Measurements from ENCODE around the gene DNAJB4. TPM values are rescaled to one million over a fixed set of nuclear protein-coding genes. Genes with fewer than 3 reads are reported as not detected.

DNAJB4 gene
- total RNA-seq, 2 donors from 2014 or later, result 20.2 to 24.1 TPM

- Histone ChIP-seq H3K9me3 (no peaks in the 10 kb centered on the region), H3K4me1 (peaks cover 50% of the 10 kb centered on the region), H3K36me3 (replicated peaks in 1 of 2; ENCODE audit: insufficient read depth in 1 of 2, low read depth in 2 of 2) (no peaks in the 10 kb centered on the region), H3K27me3 (no peaks in the 10 kb centered on the region), H3K4me3 (no peak overlapping the region), H3K27ac (no peak overlapping the region)
- ATAC-seq (no peak), DNase-seq (no peak)
- intact Hi-C loops (cut with DNase I), result loop anchor here (10.0 kb wide), 1 partner anchor 60 kb away; no protein-coding TSS in a partner anchor
- no peak for TF ChIP-seq CTCF (IDR thresholded peaks at IDR 0.05)
- no peak for TF ChIP-seq POLR2A (IDR thresholded peaks at IDR 0.05)
Observed at GRCh38 chr1:78054559-78054958, 49.8 kb downstream of the DNAJB4 start.

- Histone ChIP-seq H3K4me3 (no peak overlapping the region), H3K36me3 (replicated peaks in 1 of 2; ENCODE audit: insufficient read depth in 1 of 2, low read depth in 2 of 2) (no peaks in the 10 kb centered on the region), H3K9me3 (no peaks in the 10 kb centered on the region), H3K4me1 (peaks cover 48% of the 10 kb centered on the region), H3K27ac (no peak overlapping the region), H3K27me3 (no peaks in the 10 kb centered on the region)
- 43 to 50% methylated on average over 2 of the region's 2 CpGs for WGBS, 2 donors
- TF ChIP-seq POLR2A (IDR thresholded peaks at IDR 0.05) (no peak), CTCF (IDR thresholded peaks at IDR 0.05) (no peak)
- intact Hi-C loops (cut with DNase I), result loop anchor here (10.0 kb wide), 1 partner anchor 60 kb away; no protein-coding TSS in a partner anchor
- ATAC-seq, result no peak
- DNase-seq, result no peak
Observed at GRCh38 chr1:78054972-78055371, 50.2 kb downstream of the DNAJB4 start.

- Histone ChIP-seq H3K27me3 (no peaks in the 10 kb centered on the region), H3K36me3 (replicated peaks in 1 of 2; ENCODE audit: insufficient read depth in 1 of 2, low read depth in 2 of 2) (no peaks in the 10 kb centered on the region), H3K27ac (peak overlapping the region in 2 of 4 donors; percentile 6 to 22), H3K9me3 (no peaks in the 10 kb centered on the region), H3K4me3 (no peak overlapping the region), H3K4me1 (peaks cover 48% of the 10 kb centered on the region)
- ATAC-seq (peak; percentile 53), DNase-seq (no peak)
- TF ChIP-seq POLR2A (IDR thresholded peaks at IDR 0.05) (no peak), CTCF (IDR thresholded peaks at IDR 0.05) (no peak)
- WGBS, 2 donors, result 6 to 7% methylated on average over 3 of the region's 3 CpGs
- intact Hi-C loops (cut with DNase I), result loop anchor here (10.0 kb wide), 1 partner anchor 59 kb away; no protein-coding TSS in a partner anchor
Observed at GRCh38 chr1:78055565-78056132, 50.9 kb downstream of the DNAJB4 start.

- Histone ChIP-seq H3K4me1 (peaks cover 25% of the 10 kb centered on the region), H3K27ac (no peak overlapping the region), H3K27me3 (no peaks in the 10 kb centered on the region), H3K36me3 (replicated peaks in 1 of 2; ENCODE audit: insufficient read depth in 1 of 2, low read depth in 2 of 2) (no peaks in the 10 kb centered on the region), H3K9me3 (no peaks in the 10 kb centered on the region), H3K4me3 (no peak overlapping the region)
- WGBS, 2 donors, result 75 to 77% methylated on average over 4 of the region's 4 CpGs
- no peak for DNase-seq
- no peak for ATAC-seq
- intact Hi-C loops (cut with DNase I), result loop anchor here (10.0 kb wide), 1 partner anchor 56 kb away; no protein-coding TSS in a partner anchor
- TF ChIP-seq POLR2A (IDR thresholded peaks at IDR 0.05), result no peak
Observed at GRCh38 chr1:78058670-78059069, 53.9 kb downstream of the DNAJB4 start.

- no peak overlapping the region for H3K4me3 ChIP-seq
- H3K4me1 ChIP-seq, result peaks cover 4% of the 10 kb centered on the region
- H3K27ac ChIP-seq, result no peak overlapping the region
- H3K27me3 ChIP-seq, result no peaks in the 10 kb centered on the region
- intact Hi-C loops (cut with DNase I), result no loop called here
- H3K36me3 ChIP-seq (replicated peaks in 1 of 2; ENCODE audit: insufficient read depth in 1 of 2, low read depth in 2 of 2), result no peaks in the 10 kb centered on the region
- DNase-seq (no peak), ATAC-seq (no peak)
- WGBS, 2 donors, result 90 to 93% methylated on average over 4 of the region's 4 CpGs
- no peak for TF ChIP-seq POLR2A (IDR thresholded peaks at IDR 0.05)
- no peak for TF ChIP-seq CTCF (IDR thresholded peaks at IDR 0.05)
- H3K9me3 ChIP-seq, result no peaks in the 10 kb centered on the region
Observed at GRCh38 chr1:78060857-78061563, 56.3 kb downstream of the DNAJB4 start.
